ENCODE measurements around the gene CDH23. TPM values are rescaled to one million over a fixed set of nuclear protein-coding genes. Genes with fewer than 3 reads are reported as not detected.
"Not testable (repeated sequence)": the region's sequence is repeated elsewhere in the genome, so short reads cannot be mapped to it uniquely, and the experiment has no call there.

The CDH23 gene
- total RNA-seq, 2 experiments from 2014 or later: 4.6 to 5.2 TPM

- Histone ChIP-seq H3K36me3 (ENCODE audit: insufficient read depth, low read length) (peaks cover 23% of the 10 kb centered on the region), H3K9me3 (ENCODE audit: control insufficient read depth in 1 of 2, insufficient read depth in 1 of 2, low read length in 2 of 2) (no peaks in the 10 kb centered on the region), H3K27me3 (ENCODE audit: control insufficient read depth in 1 of 2, insufficient read depth in 2 of 2, low read length in 2 of 2) (no peaks in the 10 kb centered on the region), H3K4me3 (ENCODE audit: low read length) (no peak overlapping the region), H3K4me1 (ENCODE audit: insufficient read depth, low read length) (no peaks in the 10 kb centered on the region), H3K27ac (ENCODE audit: low read depth in 1 of 2, low read length in 2 of 2) (no peak overlapping the region)
- H3K27me3 Mint-ChIP-seq: no peaks in the 10 kb centered on the region
- TF ChIP-seq CTCF (IDR thresholded peaks at IDR 0.05): no peak
- CTCF ChIA-PET: no interaction called here
- no peak overlapping the region for H3K27ac Mint-ChIP-seq
- intact Hi-C loops (cut with DNase I, micrococcal nuclease): no loop called here
- H3K36me3 Mint-ChIP-seq (ENCODE audit: low read depth): peaks cover 80% of the 10 kb centered on the region
- no peak for ATAC-seq (ENCODE audit: poor library complexity)
- no peak overlapping the region for H3K4me3 Mint-ChIP-seq
- no peaks in the 10 kb centered on the region for H3K9me3 Mint-ChIP-seq
- no peaks in the 10 kb centered on the region for H3K4me1 Mint-ChIP-seq (ENCODE audit: low read depth)
- no peak for DNase-seq
- POLR2A ChIA-PET: no interaction called here
Observed at GRCh38 chr10:71357792-71358265, 38.9 kb upstream of the CDH23 start.

GRCh38 chr10:71358277-71358676, 38.4 kb upstream of the CDH23 start:
- Histone ChIP-seq H3K4me1 (ENCODE audit: insufficient read depth, low read length) (no peaks in the 10 kb centered on the region), H3K36me3 (ENCODE audit: insufficient read depth, low read length) (peaks cover 18% of the 10 kb centered on the region), H3K9me3 (ENCODE audit: control insufficient read depth in 1 of 2, insufficient read depth in 1 of 2, low read length in 2 of 2) (no peaks in the 10 kb centered on the region), H3K27me3 (ENCODE audit: control insufficient read depth in 1 of 2, insufficient read depth in 2 of 2, low read length in 2 of 2) (no peaks in the 10 kb centered on the region), H3K4me3 (ENCODE audit: low read length) (no peak overlapping the region), H3K27ac (ENCODE audit: low read depth in 1 of 2, low read length in 2 of 2) (no peak overlapping the region)
- intact Hi-C loops (cut with DNase I, micrococcal nuclease): no loop called here
- TF ChIP-seq CTCF (IDR thresholded peaks at IDR 0.05): no peak
- ChIA-PET CTCF (no interaction called here), POLR2A (no interaction called here)
- Mint-ChIP-seq H3K4me3 (no peak overlapping the region), H3K4me1 (ENCODE audit: low read depth) (no peaks in the 10 kb centered on the region), H3K27ac (no peak overlapping the region), H3K9me3 (no peaks in the 10 kb centered on the region), H3K27me3 (no peaks in the 10 kb centered on the region), H3K36me3 (ENCODE audit: low read depth) (peaks cover 78% of the 10 kb centered on the region)
- DNase-seq (no peak), ATAC-seq (ENCODE audit: poor library complexity) (no peak)

GRCh38 chr10:71358906-71359305, 37.8 kb upstream of the CDH23 start:
- not testable (repeated sequence) for H3K27ac Mint-ChIP-seq

GRCh38 chr10:71359364-71360046, 37.2 kb upstream of the CDH23 start:
- DNase-seq (peak in 2 of 14 experiments; percentile 53 to 55), ATAC-seq (ENCODE audit: poor library complexity) (no peak)
- no peak overlapping the region for H3K27ac ChIP-seq (ENCODE audit: low read depth in 1 of 2, low read length in 2 of 2)
- no peaks in the 10 kb centered on the region for H3K4me1 ChIP-seq (ENCODE audit: insufficient read depth, low read length)
- ChIA-PET POLR2A (no interaction called here), CTCF (no interaction called here)
- H3K27me3 ChIP-seq (ENCODE audit: control insufficient read depth in 1 of 2, insufficient read depth in 2 of 2, low read length in 2 of 2): no peaks in the 10 kb centered on the region
- no peaks in the 10 kb centered on the region for H3K9me3 ChIP-seq (ENCODE audit: control insufficient read depth in 1 of 2, insufficient read depth in 1 of 2, low read length in 2 of 2)
- H3K4me3 Mint-ChIP-seq: no peak overlapping the region
- H3K4me1 Mint-ChIP-seq (ENCODE audit: low read depth): no peaks in the 10 kb centered on the region
- peaks cover 18% of the 10 kb centered on the region for H3K36me3 ChIP-seq (ENCODE audit: insufficient read depth, low read length)
- no peak overlapping the region for H3K4me3 ChIP-seq (ENCODE audit: low read length)
- intact Hi-C loops (cut with DNase I, micrococcal nuclease): no loop called here
- no peaks in the 10 kb centered on the region for H3K27me3 Mint-ChIP-seq
- peaks cover 70% of the 10 kb centered on the region for H3K36me3 Mint-ChIP-seq (ENCODE audit: low read depth)
- H3K27ac Mint-ChIP-seq: no peak overlapping the region
- TF ChIP-seq CTCF (IDR thresholded peaks at IDR 0.05): no peak
- H3K9me3 Mint-ChIP-seq: no peaks in the 10 kb centered on the region

More at GRCh38 chr10:71358906-71359305, 37.8 kb upstream of the CDH23 start:
- H3K27me3 ChIP-seq (ENCODE audit: control insufficient read depth in 1 of 2, insufficient read depth in 2 of 2, low read length in 2 of 2); H3K4me1 Mint-ChIP-seq (ENCODE audit: low read depth); H3K9me3 ChIP-seq (ENCODE audit: control insufficient read depth in 1 of 2, insufficient read depth in 1 of 2, low read length in 2 of 2); H3K27ac ChIP-seq (ENCODE audit: low read depth in 1 of 2, low read length in 2 of 2); DNase-seq; POLR2A ChIA-PET; H3K4me3 Mint-ChIP-seq; H3K4me3 ChIP-seq (ENCODE audit: low read length); CTCF ChIA-PET; H3K4me1 ChIP-seq (ENCODE audit: insufficient read depth, low read length); H3K9me3 Mint-ChIP-seq; intact Hi-C loops (cut with DNase I, micrococcal nuclease); H3K27me3 Mint-ChIP-seq; ATAC-seq (ENCODE audit: poor library complexity): not testable (repeated sequence)
- H3K36me3 ChIP-seq (ENCODE audit: insufficient read depth, low read length): peaks cover 18% of the 10 kb centered on the region
- H3K36me3 Mint-ChIP-seq (ENCODE audit: low read depth): peaks cover 72% of the 10 kb centered on the region
